Stimulated activated CD4-positive, alpha-beta T cell treated with anti-CD3 and anti-CD28 coated beads, Interleukin-4, amount 100 ng/mL, for 48 hours (primary cell): ENCODE measurements around the gene GATA5.
A peak's percentile ranks its signal among the peaks of the same experiment; 100 is the strongest.
"Not testable (repeated sequence)": the region's sequence is repeated elsewhere in the genome, so short reads cannot be mapped to it uniquely, and the experiment has no call there.

Source experiments
- DNase-seq, 2 donors: peaks; one replicate each; pipeline ENCODE4 v3.0.0-alpha.2; 2020; ENCODE audit warnings: low read depth in 2 of 2

GATA5 gene

DNA sequence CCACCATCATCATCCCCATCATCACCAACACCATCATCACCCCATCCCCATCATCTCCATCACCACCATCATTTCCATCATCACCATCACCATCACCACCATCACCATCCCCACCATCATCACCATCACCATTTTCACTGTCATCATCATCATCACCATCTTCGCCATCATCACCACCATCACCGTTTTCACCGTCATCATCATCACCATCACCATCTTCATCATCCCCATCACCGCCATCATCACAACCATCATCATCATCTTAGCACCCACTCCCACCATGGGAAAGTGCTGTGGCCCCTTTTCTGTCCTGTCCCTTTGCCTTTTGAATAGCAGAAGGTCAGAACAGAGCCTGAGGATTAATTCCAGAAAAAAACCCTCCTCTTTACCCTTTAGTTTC, 28.5 kb upstream of the GATA5 start:
- DNase-seq: no peak

- DNase-seq: no peak
Measured at GRCh38 chr20:62503401-62504178, 27.8 kb upstream of the GATA5 start.

DNA sequence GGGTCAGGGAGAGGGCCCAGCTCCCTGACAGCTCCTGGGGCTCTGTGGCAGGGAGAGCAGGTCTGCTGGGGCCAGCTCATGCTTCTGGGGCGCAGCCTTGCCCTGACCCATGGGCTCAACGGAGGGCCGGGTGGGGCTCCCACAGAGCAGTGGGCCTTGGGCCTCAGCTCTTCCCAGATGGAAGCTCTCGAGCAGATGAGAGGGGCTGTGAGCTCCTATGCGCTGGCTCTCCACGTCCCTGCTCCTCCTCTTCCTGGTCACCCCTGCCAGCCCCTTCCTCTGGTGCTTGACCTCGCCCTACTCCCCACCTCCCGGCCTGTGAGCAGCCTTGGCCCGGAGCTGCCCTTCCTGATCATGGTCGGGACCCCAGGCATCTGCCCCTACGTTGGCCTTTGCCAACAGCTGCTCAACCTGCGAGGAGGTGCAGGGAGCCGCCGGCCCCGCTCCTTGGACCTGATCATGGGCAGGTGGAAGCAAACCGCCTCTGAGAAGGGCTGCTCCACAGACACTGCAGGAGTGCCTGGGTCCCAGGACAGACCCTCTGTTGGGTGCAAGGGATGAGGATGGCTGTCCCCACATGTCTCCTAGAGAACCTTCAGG, 26.8 kb upstream of the GATA5 start:
- DNase-seq: no peak

GRCh38 chr20:62501801-62502495, 26.2 kb upstream of the GATA5 start:
- peak; percentile 47 to 74 for DNase-seq

- peak; percentile 69 to 83 for DNase-seq
Measured at GRCh38 chr20:62500237-62500864, 24.6 kb upstream of the GATA5 start.

DNA sequence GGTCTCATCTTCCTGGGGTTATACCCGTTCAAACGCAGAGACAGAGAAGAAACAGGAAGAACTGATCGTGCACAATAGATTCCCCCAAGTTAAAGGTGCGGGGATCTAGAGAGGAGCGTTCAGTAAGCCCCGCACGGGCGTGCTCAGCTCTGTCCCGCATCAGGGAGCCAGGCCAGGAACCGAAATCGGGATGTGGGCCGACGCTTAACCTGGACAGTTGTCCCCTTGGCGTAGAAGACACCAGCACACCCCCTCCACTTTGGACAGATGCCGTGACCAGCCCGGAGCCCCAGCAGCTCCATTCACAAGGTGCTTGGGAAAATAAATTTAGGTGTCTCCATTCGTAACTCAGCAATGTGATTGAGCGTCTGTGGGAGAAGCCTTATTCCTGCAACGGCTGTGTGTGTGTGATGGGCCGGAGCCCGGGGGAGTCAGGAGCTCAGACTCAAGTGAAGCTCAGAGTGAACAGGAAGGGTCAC, 24.0 kb upstream of the GATA5 start:
- no peak for DNase-seq

- no peak for DNase-seq
Measured at GRCh38 chr20:62498874-62499273, 23.1 kb upstream of the GATA5 start.

- DNase-seq: peak; percentile 16 to 24
Measured at GRCh38 chr20:62496568-62497218, 20.9 kb upstream of the GATA5 start.

- DNase-seq: no peak
Measured at GRCh38 chr20:62495749-62496567, 20.2 kb upstream of the GATA5 start.

- DNase-seq: no peak
Measured at GRCh38 chr20:62494980-62495748, 19.4 kb upstream of the GATA5 start.

DNA sequence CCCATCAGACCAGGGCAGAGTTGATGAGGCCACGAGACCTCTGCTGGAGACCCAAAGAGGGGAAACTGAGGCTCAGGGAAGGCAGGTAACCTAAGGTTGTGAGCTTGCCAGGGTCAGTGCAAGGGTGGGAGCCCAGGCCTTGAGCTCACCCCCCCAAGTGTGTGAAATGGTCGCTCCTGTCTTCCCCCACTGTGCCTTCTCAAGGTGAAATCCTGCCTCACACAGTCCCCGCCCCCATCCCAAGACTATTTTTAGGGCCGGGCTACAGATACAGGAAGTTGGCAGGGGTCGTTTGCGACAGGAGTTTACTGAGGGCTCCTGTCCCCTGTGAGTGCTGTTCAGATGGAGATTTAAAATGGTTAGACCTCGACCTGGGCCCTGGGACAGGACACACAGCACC, 18.7 kb upstream of the GATA5 start:
- no peak for DNase-seq

DNA sequence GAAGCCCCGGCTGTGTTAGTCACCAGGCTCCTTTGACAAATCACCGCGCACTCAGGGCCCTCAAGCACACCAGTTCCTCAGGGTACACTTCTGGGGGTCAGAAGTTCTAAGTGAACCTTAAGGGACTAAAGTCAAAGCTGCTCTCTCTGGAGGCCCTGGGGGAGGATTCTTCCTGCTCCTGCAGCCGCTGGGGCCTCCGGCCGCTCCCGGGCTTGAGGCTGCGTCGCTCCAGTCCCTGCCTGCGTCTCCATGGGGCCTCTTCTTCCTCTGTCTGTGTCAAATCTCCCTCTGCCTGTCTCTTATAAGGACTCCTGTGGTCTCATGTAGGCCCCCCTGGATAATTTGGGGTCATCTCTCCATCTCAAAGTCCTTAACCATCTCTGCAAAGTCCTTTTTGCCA, 18.1 kb upstream of the GATA5 start:
- no peak for DNase-seq

GRCh38 chr20:62493253-62493885, 17.6 kb upstream of the GATA5 start:
- DNase-seq: no peak

GRCh38 chr20:62492711-62493110, 16.9 kb upstream of the GATA5 start:
- no peak for DNase-seq

- not testable (repeated sequence) for DNase-seq
Measured at GRCh38 chr20:62490783-62491182, 15.0 kb upstream of the GATA5 start.

DNA sequence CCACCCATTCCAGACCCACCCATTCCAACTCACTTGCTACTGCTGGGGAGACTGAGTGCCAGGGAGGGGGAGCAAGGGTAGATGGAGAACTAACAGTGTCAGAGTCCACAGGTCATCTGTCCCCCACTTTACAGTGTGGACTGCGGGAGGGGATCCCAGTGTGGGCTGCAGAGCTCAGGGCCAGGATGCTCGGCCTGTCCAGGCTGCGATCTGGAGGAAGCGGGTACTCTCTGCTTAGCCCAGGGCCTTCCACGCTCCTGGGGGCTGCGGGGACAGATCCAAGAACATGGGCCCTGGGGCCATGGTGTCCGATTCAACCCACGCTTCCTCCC, 14.1 kb upstream of the GATA5 start:
- no peak for DNase-seq

GRCh38 chr20:62489186-62489931, 13.6 kb upstream of the GATA5 start:
- DNase-seq: no peak

GRCh38 chr20:62488470-62488869, 12.7 kb upstream of the GATA5 start:
- no peak for DNase-seq
